ENCODE data around the gene TP73. TPM values are rescaled to one million over a fixed set of nuclear protein-coding genes. Genes with fewer than 3 reads are reported as not detected.

TP73 gene
- total RNA-seq, 1 experiment from 2014 or later = 19.2 TPM

GRCh38 chr1:3743826-3744225, 91.5 kb downstream of the TP73 start:
- intact Hi-C loops (cut with micrococcal nuclease) = no loop called here
- CTCF ChIA-PET = interaction anchor here (1.6 kb wide), 1 partner anchor 291 kb away, joined by 4 read pairs; no protein-coding TSS in a partner anchor
- no TSS peak for BruUV-seq (replicated peaks)

More at GRCh38 chr1:3743826-3744225, 91.5 kb downstream of the TP73 start:
- no peaks in the 10 kb centered on the region for H3K27me3 ChIP-seq (ENCODE audit: insufficient read depth, low read length)
- no peaks in the 10 kb centered on the region for H3K4me1 ChIP-seq (ENCODE audit: control insufficient read depth in 1 of 2, insufficient read depth in 2 of 2, low read length in 2 of 2)
- H3K36me3 ChIP-seq (ENCODE audit: control insufficient read depth in 1 of 2, insufficient read depth in 2 of 2, low read length in 2 of 2) = no peaks in the 10 kb centered on the region
- no peak for TF ChIP-seq MAX (IDR thresholded peaks at IDR 0.05)
- no peak for TF ChIP-seq RAD21 (IDR thresholded peaks at IDR 0.05; ENCODE audit: low read depth)
- no peak for TF ChIP-seq ZFX (IDR thresholded peaks at IDR 0.05)
- TF ChIP-seq CBX3 (IDR thresholded peaks at IDR 0.05; ENCODE audit: low read depth) = no peak
- TF ChIP-seq EGR1 (IDR thresholded peaks at IDR 0.05; ENCODE audit: low read depth) = no peak
- TF ChIP-seq YY1 (IDR thresholded peaks at IDR 0.05; ENCODE audit: extremely low read depth, insufficient replicate concordance, low read depth, low read length) = no peak
- TF ChIP-seq FOSL1 (IDR thresholded peaks at IDR 0.05; ENCODE audit: low read depth) = no peak
- TF ChIP-seq SIN3A (IDR thresholded peaks at IDR 0.05; ENCODE audit: low read depth) = no peak
- no peak for TF ChIP-seq JUND (IDR thresholded peaks at IDR 0.05)
- no peak for TF ChIP-seq POLR2A (IDR thresholded peaks at IDR 0.05; ENCODE audit: borderline replicate concordance, extremely low read depth, insufficient read depth, insufficient read length)
- TF ChIP-seq SRF (IDR thresholded peaks at IDR 0.05; ENCODE audit: low read depth) = no peak
- TF ChIP-seq POLR2AphosphoS5 (IDR thresholded peaks at IDR 0.05; ENCODE audit: low read depth, low read length) = no peak
- TF ChIP-seq REST (IDR thresholded peaks at IDR 0.05; ENCODE audit: low read depth) = no peak
- TF ChIP-seq CTCF (IDR thresholded peaks at IDR 0.05 in 2 of 3, conservative IDR thresholded peaks at IDR 0.05 in 1 of 3; ENCODE audit: borderline replicate concordance in 1 of 3, insufficient read depth in 1 of 3, low read depth in 2 of 3, low read length in 2 of 3) = no peak
- no peak for TF ChIP-seq ZNF274 (IDR thresholded peaks at IDR 0.05; ENCODE audit: low read depth, low read length)
- no peak for TF ChIP-seq EZH2phosphoT487 (IDR thresholded peaks at IDR 0.05; ENCODE audit: borderline replicate concordance)
- no peak for DNase-seq (ENCODE audit: low read depth, low spot score)
- H3K27ac ChIP-seq (ENCODE audit: low read depth, low read length) = no peak overlapping the region
- ChIA-PET RAD21 (ENCODE audit: low non-redundant PET in 1 of 2, low total read pairs in 2 of 2, uncharacterized antibody in 2 of 2, unreplicated experiment in 2 of 2) (no interaction called here), POLR2A (no interaction called here)
- no peaks in the 10 kb centered on the region for H3K79me2 ChIP-seq (ENCODE audit: insufficient read depth, low read length)
- H3K9ac ChIP-seq (ENCODE audit: low read length) = no peak overlapping the region
- H3K9me2 ChIP-seq (ENCODE audit: insufficient read depth) = no peaks in the 10 kb centered on the region
- no peaks in the 10 kb centered on the region for H4K20me1 ChIP-seq (ENCODE audit: insufficient read depth)
- no peaks in the 10 kb centered on the region for H3K9me3 ChIP-seq (ENCODE audit: control insufficient read depth in 1 of 2, insufficient read depth in 1 of 2, low read depth in 1 of 2, low read length in 2 of 2)
- H3K4me2 ChIP-seq (ENCODE audit: low read length) = no peak overlapping the region
- ATAC-seq = no peak
- no peak overlapping the region for H3K4me3 ChIP-seq (replicated peaks in 1 of 2; ENCODE audit: low read depth in 1 of 2, low read length in 2 of 2)
- no peak overlapping the region for H2AFZ ChIP-seq (ENCODE audit: low read depth, low read length, poor library complexity, severe bottlenecking)
